Measurements from ENCODE around the gene PHYHD1.

The PHYHD1 gene

DNA sequence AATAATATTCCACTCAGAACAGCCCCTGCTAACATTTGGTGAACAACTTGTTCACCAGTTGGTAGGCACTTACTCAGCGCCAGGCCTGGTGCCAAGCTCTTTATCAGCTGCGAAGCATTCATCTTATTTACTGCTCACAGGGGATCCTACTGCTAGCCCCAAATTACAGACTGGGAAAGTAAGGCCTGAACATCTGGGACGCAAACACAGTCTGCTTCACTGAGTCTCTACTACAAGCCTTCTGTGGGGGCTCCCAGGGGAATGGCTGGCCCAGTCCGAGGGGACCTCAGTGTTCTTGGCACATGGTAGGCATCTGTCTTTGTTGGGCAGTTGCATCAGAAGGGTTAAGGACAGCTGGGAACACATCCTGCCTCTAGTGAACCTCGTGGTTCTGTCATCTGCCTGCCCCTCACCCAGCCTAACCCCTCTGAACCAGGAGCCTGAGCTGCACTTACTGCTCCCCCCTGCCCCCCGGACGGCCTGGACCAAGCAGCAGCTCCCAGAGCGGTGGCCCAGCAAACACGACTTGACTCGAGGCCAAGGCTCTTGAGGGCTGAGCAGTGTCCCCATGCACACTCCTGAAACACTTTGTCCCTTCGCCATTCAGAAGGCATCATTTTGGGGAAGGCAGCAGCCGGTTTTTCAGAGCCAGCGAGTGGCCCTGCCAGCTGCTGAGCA is at the start of gene PHYHD1:
TSS of gene PHYHD1 (plus strand) at position 602 of the 678 bp plus-strand sequence. CDS start 1,342 bp downstream, outside the sequence.
- DNase-seq (ENCODE audit: low spot score) = no peak

DNA sequence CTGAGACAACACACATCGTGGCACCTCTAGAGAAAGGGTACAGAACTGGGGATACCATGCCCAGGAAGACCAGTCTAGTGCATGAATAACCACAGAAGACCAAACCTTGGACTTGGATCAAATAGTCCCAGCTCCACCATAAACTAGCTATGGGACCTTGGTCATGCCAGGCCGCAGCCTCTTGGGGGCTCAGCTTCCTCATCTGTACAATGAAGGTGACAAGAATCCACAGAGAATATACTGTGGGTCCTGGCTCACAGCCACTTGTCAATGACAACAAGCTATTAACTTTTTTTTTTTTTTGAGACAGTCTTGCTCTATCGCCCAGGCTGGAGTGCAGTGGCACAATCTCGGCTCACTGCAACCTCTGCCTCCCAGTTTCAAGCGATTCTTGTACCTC is 42.9 kb upstream of the PHYHD1 start:
- no peak for DNase-seq (ENCODE audit: low spot score)

DNA sequence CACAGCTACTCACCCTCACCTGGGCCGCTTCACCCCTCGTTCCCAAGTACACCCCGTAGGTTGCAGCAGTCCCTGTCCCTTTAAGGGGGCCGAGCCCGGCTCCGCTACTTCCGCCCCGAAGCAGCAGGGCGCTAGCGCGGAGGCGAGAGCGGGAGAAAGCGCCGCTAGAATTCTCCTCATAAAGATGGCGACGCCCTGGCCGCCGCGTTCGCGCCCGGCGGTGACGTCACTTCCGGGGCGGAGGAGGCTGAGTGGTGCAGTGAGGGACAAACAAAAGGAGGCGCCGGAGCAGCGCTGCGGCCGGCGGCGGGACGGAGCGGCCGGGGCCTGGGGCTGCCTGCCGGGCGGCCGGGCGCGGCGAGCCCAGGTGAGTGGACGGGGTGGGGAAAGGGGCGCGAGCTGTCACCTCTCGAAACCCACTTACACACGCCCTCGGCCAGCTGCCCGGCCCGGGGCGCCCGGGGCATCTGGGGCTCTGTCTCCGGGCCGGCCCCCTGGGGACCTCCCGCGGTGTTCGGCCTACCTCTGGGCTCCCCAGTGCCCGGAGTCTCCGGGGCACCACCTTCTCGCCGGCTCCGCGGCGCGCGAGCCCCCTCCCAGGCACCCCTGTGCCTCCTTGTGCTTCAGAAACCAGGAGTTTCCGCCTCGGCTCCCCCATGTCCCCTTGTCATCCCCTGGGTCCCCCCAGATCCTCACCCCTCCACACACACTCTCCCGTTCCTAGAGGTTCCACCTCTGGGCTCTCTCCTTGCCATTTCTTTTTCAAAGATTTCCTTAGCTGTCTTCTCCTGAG is 38.7 kb upstream of the PHYHD1 start, which contains the start of the genes KYAT1 and LRRC8A:
TSS of gene KYAT1 (minus strand) at position 67 of the 793 bp plus-strand sequence. CDS start 36,545 bp downstream, outside the sequence.
TSS of gene LRRC8A (plus strand) at position 250 of the 793 bp plus-strand sequence. CDS start 25,032 bp downstream, outside the sequence.
- peak; percentile 98 for DNase-seq (ENCODE audit: low spot score)

DNA sequence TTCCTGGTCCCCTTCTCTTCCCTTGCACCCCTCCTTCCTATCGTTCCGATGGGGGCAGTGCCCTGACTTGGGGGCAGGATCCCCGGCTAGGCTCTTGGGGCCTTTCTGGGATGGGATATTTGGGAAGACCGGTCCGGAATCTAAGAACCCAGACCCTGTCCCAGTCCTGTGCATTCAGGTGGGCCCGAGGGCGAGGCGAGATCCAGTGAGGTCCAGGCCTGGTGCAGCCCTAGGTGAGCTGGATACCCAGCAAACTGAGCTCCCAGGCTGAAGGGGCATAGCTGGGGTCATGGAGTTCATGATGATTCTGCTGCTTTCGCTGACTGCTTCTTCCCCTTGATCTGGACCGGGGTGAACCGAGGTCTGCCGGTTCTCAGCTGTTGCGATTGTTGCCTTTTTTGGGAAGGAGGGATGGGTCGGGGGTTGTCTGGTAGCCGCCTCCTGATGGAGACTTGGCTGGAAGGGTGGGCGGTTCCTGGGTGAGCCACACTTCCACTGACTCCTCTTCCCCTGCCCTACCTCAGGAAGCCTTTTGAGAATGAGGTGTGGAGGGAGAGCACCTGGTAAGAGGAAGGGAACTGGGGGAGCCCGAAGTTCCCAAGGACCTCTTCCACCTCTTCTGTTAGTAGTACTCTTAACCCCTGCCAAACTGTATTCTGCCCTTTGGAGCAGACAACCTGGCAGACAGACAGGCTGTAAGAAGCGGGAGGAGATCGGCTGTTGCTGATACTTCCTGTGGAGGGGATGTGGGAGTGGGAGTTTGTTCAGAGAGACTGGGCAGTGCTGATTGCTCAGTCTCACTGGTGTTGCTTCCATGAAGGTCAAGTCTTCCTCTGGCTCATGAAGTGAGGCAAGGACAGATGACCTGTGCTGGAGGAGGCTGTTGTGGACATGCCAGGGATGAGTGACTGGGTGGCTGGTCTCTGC is 37.8 kb upstream of the PHYHD1 start:
- DNase-seq (ENCODE audit: low spot score) = no peak

DNA sequence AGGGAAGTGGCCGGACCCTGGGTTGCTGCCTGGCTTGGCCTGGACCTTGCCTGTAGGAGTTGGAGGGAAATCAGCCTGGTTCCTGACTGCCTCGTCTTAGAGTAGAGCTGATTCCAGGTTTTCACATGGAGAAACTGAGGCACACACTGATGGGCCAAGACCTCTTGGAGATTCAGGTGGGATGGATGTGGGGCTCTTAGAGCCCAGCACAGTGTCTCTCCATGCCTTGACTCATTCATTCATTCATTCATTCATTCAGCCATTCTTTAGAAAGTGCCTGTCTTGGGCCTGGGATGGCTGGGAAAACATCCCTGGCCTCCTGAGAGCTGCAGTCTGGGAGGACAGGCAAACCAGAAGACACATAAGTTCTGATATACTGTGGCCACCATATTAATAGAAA is 36.6 kb upstream of the PHYHD1 start:
- no peak for DNase-seq (ENCODE audit: low spot score)

DNA sequence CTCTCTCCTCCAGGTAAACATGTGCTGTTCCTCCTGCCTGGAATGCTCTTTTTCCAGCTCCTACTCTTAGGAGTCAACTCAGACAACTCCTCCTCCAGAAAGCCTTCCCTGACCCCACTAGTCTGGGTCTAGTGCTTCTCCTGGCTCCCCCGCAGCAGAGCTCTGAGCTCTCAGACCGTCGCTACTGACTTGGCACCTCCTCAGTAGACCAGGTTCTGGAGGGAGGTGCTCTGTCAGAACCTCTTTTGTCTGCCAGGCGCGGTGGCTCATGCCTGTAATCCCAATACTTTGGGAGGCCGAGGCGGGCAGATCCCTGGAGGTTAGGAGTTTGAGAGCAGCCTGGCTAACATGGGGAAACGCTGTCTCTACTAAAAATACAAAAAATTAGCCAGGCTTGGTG is 35.4 kb upstream of the PHYHD1 start:
- DNase-seq (ENCODE audit: low spot score) = no peak

DNA sequence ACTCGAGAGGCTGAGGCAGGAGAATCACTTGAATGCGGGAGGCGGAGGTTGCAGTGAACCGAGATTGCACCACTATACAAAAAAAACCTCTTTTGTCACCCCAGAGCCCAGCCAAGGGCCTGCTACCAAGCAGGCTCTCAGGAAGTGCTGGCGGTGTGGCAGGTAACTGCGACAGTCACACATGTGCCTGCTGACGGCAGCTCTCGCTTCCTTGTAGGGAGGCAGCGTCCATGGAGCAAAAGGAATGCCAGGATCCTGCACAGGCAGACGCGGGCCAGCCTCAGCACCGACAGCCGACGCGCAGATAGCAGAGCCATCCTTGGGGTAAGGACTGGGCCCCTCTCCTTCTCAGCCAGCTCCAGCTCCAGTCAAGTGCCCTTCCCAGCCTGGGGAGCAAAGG is 35.0 kb upstream of the PHYHD1 start:
- DNase-seq (ENCODE audit: low spot score) = no peak

DNA sequence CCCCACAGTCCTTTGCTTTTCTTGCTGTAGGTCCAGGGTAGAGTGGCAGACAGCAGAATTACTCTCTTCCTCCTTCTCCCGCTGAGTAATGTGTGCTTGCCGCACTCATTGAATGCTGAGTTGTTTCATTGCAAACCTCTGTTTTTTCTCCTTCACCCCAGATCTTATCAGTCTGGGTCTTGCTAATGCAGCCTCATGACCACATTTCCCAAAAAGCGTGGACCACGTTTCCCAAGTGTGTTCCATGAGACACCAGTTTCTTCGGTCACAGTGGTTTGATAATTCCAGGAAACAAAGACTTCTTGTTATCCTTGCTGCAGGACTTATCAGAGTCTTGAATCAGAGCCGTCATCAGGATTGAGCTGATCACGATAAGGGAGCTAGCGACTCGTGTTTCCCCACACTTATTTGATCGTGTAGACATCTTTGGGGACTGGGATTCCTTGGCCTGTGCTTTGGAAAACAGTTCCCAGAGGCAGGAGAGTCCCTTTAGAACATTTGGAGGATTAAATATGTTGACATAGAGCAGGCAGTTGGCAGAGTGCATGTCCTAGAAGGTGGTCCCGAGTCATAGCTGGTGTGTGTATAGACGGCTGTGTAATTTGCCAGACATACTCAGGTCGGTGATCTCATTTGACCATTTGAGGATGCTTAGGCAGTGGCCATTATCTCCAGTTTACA is 34.4 kb upstream of the PHYHD1 start:
- no peak for DNase-seq (ENCODE audit: low spot score)

DNA sequence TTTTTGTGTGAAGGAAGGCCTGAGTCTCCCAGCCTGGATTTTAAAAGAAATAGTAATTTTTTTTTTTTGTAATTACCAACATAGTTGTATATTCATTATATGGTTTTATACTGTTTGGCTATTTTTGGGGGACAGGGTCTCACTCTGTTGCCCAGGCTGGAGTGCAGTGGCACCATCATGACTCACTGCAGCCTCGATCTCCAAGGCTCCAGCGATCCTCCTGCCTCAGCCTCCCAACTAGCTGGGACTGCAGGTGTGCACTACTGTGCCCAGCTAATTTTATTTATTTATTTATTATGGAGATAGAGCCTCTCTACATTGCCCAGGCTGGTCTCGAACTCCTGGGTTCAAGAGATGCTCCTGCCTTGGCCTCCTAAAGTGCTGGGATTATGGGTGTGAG is 33.7 kb upstream of the PHYHD1 start:
- no peak for DNase-seq (ENCODE audit: low spot score)

DNA sequence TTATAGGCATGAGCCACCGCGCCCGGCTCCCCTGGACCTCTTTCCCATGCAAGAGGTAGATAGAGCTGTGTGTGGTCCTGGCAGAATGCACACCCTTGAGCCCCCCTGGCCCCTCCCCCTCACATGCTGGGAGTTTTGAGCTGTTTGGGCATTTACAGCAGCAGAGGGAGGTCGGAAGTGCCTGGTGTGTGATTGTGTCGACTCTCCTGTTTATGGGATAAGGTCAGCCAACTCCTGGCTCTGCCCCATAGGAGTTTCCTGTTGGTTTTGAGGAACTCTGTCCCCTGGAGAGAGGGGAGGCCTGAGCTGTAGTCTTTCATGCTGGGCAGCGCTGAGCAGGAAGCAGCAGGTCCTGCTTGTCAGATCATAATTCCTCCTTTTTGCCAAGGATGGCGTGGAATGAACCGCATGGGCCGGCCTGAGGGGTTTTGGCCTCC is 32.9 kb upstream of the PHYHD1 start:
- DNase-seq (ENCODE audit: low spot score) = no peak

DNA sequence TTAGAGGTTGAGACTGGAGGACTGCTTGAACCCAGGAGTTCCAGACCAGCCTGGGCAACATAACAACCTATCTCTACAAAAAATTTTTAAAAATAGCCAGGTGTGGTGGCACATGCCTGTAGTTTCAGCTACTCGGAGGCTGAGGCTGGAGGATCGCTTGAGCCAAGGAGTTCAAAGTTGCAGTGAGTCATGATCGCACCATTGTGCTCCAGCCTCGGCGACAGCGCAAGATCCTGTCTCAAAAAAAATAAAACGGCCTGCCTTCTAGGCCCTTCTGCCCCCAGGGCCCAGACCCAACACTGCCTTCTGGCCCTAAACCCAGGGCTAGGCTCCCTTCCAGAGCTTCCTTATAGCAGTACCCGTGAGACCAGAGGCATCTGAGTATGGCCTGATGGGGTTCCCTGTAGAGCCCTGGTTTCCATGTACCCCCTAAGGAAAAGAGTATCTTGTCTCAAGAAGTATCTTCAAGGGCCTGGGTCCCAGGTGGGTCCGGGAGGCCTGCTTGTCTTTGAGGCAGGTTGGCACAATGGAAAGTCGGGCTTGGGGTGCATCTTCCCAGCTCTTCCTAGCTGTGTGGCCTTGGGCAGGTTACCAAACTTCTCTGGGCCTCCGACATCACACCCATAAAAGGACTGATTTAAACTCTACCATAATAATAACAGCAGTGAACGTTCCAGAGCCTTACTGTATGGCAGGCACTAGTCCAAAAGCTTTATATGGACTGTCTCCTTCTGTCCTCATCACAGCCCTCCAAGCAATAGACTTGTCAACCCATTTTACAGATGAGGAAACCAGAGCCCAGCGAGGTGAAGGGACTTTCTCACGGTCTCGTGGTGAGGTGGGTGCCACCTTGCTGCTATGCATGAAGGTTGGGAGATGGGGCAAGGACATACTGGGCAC is 29.2 kb upstream of the PHYHD1 start:
- DNase-seq (ENCODE audit: low spot score) = no peak

DNA sequence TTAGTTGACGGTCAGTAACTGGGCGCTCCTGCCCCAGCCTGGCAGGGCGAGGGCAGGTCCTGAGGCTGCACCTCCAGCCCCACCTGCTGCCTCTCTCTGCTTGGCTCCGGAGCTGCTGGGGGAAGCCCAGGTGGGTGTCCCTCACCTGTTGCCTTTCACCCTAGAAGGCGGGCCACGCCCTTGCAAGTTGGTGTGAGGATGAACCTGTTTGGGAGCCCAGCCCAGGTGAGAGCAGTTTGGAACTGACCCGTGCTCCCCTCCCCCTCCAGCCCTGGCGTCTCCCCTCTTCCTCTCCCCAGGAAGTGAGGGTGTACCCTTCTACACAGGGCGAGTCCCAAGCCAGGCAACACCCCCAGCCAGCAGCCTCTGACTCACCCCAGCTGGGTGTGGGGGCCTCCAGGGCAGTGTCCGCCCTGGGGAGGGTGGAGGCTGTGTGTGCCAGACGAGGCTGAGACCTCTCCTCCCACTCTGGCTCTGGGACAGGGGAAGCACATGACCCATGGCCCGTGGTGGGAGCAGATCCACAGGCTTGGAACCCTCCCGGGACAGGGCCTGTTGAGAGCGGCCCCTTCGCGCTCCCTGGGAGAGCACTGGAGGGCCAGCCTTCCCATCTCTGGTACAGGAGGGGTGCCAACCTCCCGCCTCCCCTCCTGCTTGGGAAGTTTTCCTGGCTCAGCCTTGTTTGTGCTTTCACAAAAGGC is 28.4 kb upstream of the PHYHD1 start:
- DNase-seq (ENCODE audit: low spot score) = no peak

DNA sequence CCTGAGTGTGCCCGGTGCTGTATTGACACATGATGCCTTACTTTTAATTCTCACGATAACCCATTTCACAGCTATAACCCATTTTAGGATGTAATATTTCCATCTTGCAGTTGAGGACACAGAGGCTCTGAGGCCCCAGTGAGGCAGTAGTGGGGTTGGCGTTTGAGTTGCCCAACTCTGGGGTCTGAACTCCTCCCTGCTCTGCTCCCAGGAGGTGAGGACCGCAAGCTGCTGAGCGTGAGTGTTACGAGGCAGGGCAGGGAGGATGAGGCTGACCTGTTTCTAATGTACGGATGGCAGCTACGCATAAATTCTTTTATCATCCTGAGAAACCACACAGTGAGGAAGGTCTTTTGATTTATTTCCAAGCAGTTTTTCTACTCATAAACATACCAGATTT is 27.4 kb upstream of the PHYHD1 start:
- no peak for DNase-seq (ENCODE audit: low spot score)

DNA sequence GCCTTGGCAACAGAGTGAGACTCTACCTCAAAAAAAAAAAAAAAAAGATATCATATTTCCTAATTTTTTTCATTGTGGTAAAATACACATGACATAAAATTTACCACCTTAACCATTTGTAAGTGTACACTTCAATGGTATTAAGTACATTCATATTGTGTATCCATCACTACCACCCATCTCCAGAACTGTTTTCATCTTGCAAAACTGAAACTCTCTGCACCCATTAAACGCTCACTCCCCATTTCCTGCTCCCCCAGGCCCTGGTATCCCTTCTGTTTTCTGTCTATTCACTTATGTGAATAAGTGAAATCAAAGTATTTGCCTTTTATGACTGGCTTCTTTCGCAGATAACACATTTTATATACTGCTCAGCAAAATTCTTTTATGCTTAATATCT is 26.0 kb upstream of the PHYHD1 start:
- DNase-seq (ENCODE audit: low spot score) = peak; percentile 31

DNA sequence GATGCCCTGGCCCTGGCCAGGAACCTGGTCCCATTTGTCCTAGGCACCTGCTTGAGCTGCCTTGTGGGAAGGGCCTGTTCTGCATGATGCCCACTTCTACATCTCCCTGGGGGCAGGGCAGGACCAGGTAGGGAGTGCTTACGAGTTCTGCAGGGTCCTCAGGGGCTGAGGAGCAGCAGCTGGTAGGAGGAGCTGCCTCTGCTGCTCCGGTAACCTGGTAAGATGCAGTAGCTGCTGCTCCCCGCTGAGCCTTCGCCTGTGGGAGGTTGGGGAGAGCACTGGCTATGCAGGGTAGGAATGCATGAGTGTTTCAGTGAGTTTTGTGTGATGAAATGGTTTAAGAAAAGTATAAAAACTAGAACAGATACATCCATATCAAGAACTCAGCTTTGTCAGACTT is 25.2 kb upstream of the PHYHD1 start:
- no peak for DNase-seq (ENCODE audit: low spot score)

DNA sequence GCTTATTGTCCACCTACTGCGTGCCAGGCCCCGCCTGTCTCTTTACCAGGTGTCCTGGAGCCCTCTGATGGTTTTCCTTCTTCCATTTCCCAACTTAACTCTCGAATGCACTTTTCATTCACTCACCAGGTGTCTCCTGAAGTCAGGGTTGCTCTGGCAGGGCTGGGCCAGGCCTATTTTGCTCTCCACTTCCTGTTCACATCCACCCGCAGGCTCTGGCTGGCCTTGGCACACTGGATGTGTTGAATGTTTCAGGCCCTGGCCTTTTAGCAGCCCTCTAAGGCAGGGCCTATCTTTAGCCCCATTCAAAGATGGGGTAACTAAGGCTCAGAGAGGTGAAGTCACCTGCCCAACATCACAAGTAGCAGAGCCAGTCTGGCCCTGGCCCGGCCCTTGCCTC is 22.4 kb upstream of the PHYHD1 start:
- DNase-seq (ENCODE audit: low spot score) = no peak

DNA sequence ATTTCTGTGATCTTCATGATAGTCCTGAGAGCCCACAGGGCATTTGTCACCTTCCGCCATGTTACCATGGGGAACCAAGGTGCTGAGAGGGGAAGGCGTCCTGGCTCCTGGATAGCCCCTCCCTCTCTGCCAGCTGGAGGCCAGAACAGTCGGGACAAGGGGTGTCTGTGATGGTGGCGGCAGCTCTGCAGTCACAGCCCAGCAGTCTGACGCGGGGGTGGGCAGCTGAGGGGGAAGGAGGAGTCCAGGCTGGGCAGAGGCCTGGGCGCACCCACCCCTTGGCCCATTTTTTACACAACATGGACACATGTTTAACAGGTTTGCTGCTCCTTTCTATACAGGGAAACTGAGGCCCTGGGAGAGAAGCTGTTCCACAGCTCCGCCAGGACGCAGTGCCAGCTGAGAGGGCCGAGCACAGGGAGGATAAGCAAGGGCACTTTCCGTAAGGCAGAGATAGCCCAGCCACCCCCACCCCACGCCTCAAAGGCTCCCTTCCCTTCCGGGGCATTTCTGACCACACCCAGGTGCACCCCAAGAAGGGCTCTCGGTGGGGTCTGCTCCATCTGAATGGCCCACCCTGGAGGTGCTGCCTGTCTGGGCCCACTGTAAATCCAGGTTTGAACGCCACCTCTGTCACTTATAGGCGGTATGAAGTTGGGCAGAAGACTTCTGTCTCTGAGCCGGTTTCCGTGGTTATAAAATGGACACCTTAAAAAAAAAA is 21.8 kb upstream of the PHYHD1 start:
- no peak for DNase-seq (ENCODE audit: low spot score)

DNA sequence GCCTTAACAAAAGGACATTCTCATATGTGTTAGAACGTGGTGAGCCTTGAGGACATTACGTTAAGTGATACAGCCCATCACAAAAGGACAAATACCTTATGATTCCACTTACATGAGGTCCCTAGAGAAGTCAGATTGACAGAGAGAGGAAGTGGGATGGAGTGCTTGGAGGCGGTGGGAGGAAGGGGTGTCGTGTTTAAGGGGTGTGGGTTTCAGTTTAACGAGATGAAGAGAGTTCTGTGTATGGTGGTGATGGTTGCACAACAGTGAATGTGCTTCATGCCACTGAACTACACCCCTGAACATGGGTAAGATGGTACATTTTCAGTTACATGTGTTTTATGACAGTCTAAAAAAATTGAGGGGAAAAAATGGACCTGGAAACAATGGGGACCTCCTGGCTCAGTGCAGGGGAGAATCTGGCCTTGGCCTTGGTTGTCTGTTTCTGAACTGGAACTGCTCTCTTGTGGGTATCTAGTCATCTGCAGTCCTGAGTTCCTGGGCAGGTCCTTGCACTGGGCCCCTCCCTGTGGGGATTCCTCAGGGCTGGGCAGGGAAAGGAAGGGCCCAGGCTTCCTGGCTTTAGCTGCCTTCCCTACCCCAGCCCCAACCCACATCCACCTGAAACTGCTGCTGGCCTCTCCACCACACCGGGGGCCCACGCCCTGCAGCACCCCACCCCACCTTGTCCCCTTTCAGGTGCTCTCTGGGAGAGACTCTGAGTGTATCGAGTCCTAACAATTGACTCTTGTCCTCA is 21.0 kb upstream of the PHYHD1 start:
- no peak for DNase-seq (ENCODE audit: low spot score)

DNA sequence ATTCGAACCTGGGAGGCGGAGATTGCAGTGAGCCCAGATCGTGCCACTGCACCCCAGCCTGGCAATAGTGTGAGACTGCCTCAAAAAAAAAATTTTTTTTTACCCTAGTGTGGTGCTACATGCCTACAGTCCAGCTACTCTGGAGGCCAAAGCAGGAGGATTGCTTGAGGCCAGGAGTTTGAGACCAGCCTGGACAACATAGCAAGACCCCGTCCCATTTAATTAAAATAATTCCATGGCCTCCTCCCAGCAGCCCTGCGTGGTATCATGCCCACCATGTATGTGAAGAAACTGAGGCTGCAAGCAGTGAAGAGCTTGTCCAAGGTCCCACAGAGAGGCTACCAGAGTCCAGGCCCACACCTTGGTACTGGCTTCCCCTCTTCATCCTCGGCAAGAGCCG is 19.4 kb upstream of the PHYHD1 start:
- DNase-seq (ENCODE audit: low spot score) = no peak
